Subcutaneous adipose tissue (tissue), 4 donors: ENCODE measurements around the gene TNS4. TPM values are rescaled to one million over a fixed set of nuclear protein-coding genes. Genes with fewer than 3 reads are reported as not detected.

Source experiments
- CTCF ChIP-seq: fragments of 450-650 bp; IDR thresholded peaks from one replicate; pipeline ENCODE4 v1.5.1; 2016; ENCODE audit warnings: low read depth, mild to moderate bottlenecking, control low read depth, antibody characterized with exemption, moderate library complexity
- total RNA-seq, 4 donors: library from RNA; depleted of rRNA; stranded (reverse); fragments of >200 nt; gene quantifications; one replicate each; pipeline ENCODE4 v1.1.0, GENCODE V29; 2016

TNS4 gene
- total RNA-seq, 4 donors from 2014 or later: not detected

DNA sequence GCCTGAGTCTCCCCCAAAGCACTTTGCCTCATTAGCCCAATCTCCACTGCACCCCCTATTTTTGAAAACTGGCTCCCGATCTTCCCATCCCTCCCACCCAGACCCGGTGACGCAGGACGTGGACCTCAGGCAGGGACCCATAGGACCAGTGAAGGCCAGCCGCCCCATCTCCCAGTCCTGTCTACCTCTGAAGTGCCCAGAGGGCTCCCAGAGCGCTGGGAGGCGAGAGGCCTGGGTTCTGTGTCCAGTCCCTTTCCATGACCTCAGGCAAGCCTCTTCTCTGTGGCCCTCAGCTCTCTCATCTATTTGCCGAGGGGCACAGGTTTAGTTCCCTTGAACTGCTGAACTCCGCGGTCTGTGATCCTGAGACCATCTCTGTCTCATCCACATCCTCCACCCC lies 714 bp downstream of the TNS4 start:
- TF ChIP-seq CTCF: no peak

DNA sequence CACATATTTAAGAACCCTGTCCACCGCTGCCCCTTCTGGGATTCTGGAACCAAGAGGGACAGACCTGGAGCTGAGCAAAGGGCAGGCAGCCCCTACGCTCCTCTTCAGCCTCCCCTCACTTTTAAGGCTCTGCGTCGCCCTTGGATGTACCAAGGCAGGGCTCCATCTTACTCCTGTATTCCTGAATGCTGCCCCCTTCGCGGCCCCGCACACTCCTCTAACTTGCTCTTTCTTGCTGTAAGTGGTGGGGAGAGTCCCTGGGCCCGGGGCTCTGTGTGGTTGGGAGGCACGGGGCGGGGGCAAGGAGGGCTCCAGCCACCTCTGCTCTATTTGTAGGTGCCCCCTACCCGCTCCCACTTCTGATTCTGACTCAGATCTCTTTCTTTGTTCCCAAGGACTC lies 1.2 kb downstream of the TNS4 start:
- no peak for TF ChIP-seq CTCF

DNA sequence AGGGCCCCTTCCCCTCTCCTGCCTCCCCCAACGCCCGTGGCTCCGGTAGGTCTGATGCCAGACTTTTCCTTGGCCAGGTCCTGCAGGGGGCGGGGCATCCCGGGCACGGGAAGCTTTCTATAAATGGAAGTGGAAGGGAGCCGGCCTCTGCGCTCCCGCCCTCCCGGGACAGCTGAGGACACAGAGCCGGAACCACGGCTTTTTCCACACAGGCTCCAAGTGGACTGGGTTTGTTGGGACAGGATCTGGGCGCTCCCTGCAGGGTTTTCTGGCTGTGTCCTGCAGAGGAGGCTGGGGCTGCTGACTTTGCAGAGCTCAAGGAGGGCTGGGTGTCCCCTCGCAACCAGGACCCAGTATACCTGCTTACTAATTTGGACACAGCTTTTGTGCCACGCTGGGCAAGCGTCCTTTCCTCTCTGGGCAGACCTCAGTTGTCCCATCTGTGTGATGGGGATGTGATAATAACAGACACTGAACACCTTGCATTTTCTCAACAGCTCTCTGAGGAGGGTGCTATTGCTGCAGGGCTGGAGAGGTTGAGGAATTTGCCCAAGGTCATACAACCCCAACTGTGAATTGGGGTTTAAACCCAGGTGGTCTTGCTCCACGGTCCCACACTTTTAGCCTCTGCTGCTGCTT lies 1.8 kb downstream of the TNS4 start:
- no peak for TF ChIP-seq CTCF

- TF ChIP-seq CTCF: no peak
Observed at GRCh38 chr17:40498281-40499084, 2.9 kb downstream of the TNS4 start.

DNA sequence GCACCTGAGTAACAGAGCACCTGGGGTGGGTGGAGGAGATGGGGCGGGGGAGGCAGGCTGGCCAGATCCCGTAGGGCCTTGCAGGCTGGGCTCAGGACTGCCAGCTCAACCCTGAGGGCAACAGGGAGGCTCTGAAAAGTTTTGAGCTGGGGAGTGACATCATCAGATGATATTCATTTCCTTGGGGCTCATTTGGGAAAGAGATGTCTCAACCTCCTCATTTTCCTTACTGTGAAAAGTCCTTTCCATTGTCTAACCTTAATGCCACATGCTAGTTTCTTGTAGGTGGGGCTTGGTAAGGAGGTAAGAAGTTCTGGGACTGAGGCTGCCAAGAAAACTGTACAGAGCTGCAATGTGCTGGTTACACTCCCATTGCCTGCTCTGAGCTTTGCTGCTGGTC lies 3.7 kb downstream of the TNS4 start:
- TF ChIP-seq CTCF: no peak

- TF ChIP-seq CTCF: no peak
Observed at GRCh38 chr17:40496634-40497420, 4.6 kb downstream of the TNS4 start.

DNA sequence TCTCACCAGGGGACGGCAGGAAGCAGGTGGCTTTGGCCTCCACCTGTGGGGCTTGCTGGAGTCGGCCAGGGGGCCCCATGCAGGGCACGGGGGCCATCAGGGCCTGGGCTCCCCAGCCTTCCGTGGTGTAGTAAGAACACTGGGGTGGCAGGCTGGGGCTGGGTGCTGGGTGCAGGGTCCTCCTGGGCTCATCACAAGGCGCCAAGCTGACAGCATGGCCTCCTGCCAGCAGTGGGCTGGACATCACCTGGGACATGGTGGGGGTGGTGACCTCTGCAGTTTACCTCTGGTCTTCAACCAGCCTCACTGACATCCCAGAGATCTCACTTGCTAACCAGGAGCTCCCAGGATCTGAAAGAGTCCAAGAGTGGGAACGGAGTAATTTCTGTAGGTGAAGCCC lies 5.3 kb downstream of the TNS4 start:
- no peak for TF ChIP-seq CTCF
